CD4-positive, alpha-beta T cell (primary cell): ENCODE data around the gene MAGI1. TPM values are rescaled to one million over a fixed set of nuclear protein-coding genes. Genes with fewer than 3 reads are reported as not detected.

Experiments used
- ATAC-seq: fragments of 200-7000 bp; cut with Tn5 transposase; one replicate; pipeline ENCODE4 v1.10.0; 2022; ENCODE audit warnings: mild to moderate bottlenecking; ENCODE audit not compliant: poor library complexity
- CTCF ChIA-PET: fragments of 350-600 bp; sonication (Branson Sonifier 250); formaldehyde crosslinking; loops from one replicate; lab custom pipeline; 2021; ENCODE audit warnings: antibody characterized with exemption, inconsistent platforms; lab: Charles Lee
- POLR2A ChIA-PET: fragments of 350-600 bp; sonication (Branson Sonifier 250); formaldehyde crosslinking; loops from one replicate; lab custom pipeline; 2021; ENCODE audit warnings: antibody characterized with exemption, inconsistent platforms; lab: Charles Lee
- DNase-seq, 14 experiments: peaks; one replicate each; pipeline ENCODE4 v3.0.0-alpha.2; 2013 to 2020; ENCODE audit warnings: mixed read lengths in 2 of 14
- H3K27ac ChIP-seq, 2 donors: one replicate each; pipeline versions ENCODE4 v1.5.1 to v1.7.0; 2013; ENCODE audit warnings: low read length in 2 of 2, low read depth in 1 of 2, mild to moderate bottlenecking in 1 of 2
- H3K27me3 ChIP-seq, 2 experiments: 1 replicate in 1 of 2; 2 replicates in 1 of 2; pipeline versions ENCODE4 v1.6.1 to v1.7.0; 2013; ENCODE audit warnings: low read length in 2 of 2, control low read depth in 1 of 2, mild to moderate bottlenecking in 1 of 2, moderate library complexity in 1 of 2; ENCODE audit not compliant: insufficient read depth in 2 of 2, control insufficient read depth in 1 of 2
- H3K36me3 ChIP-seq: one replicate; pipeline ENCODE4 v1.6.1; 2013; ENCODE audit warnings: low read length, control low read depth; ENCODE audit not compliant: insufficient read depth
- H3K4me1 ChIP-seq: one replicate; pipeline ENCODE4 v1.6.1; 2013; ENCODE audit warnings: low read length, control low read depth; ENCODE audit not compliant: insufficient read depth
- H3K4me3 ChIP-seq: one replicate; pipeline ENCODE4 v1.5.1; 2013; ENCODE audit warnings: mild to moderate bottlenecking, low read length, moderate library complexity
- H3K9me3 ChIP-seq, 2 experiments: 1 replicate in 1 of 2; 2 replicates in 1 of 2; pipeline versions ENCODE4 v1.6.1 to v1.7.0; 2013; ENCODE audit warnings: low read length in 2 of 2, mild to moderate bottlenecking in 2 of 2, control low read depth in 1 of 2, moderate library complexity in 1 of 2; ENCODE audit not compliant: control insufficient read depth in 1 of 2, insufficient read depth in 1 of 2
- H3K27ac Mint-ChIP-seq: one replicate; pipeline ENCODE4 v1.8.0; 2020; ENCODE audit warnings: mixed read lengths
- H3K27me3 Mint-ChIP-seq: one replicate; pipeline ENCODE4 v1.8.0; 2021; ENCODE audit warnings: mixed read lengths
- H3K36me3 Mint-ChIP-seq: one replicate; pipeline ENCODE4 v1.8.0; 2021; ENCODE audit warnings: low read depth, mixed read lengths
- H3K4me1 Mint-ChIP-seq: one replicate; pipeline ENCODE4 v1.8.0; 2021; ENCODE audit warnings: low read depth, mixed read lengths
- H3K4me3 Mint-ChIP-seq: one replicate; pipeline ENCODE4 v1.8.0; 2020; ENCODE audit warnings: mild to moderate bottlenecking, mixed read lengths
- H3K9me3 Mint-ChIP-seq: one replicate; pipeline ENCODE4 v1.8.0; 2020; ENCODE audit warnings: mixed read lengths
- intact Hi-C, 2 experiments: fragments of 100-400 bp; cut with DNase I in 1 of 2; cut with micrococcal nuclease in 1 of 2; formaldehyde crosslinking; loops; one replicate each; pipeline versions ENCODE4 v1.15.1 to v1.9.0; 2023 to 2025; cut with DNase I, micrococcal nuclease
- total RNA-seq, 174 experiments: library from RNA in 2 of 174; stranded (reverse) in 2 of 174; gene quantifications; one replicate each; pipeline ENCODE4 v1.2.3 and lab custom pipeline; 2021 to 2026
- TF ChIP-seq, protein P1 (sequence below): fragments of 200-600 bp; IDR thresholded peaks from one replicate; pipeline ENCODE4 v1.8.0; 2022; ENCODE audit warnings: antibody characterized with exemption, mild to moderate bottlenecking

MAGI1 gene
- total RNA-seq, 2 experiments from 2014 or later = not detected

DNA sequence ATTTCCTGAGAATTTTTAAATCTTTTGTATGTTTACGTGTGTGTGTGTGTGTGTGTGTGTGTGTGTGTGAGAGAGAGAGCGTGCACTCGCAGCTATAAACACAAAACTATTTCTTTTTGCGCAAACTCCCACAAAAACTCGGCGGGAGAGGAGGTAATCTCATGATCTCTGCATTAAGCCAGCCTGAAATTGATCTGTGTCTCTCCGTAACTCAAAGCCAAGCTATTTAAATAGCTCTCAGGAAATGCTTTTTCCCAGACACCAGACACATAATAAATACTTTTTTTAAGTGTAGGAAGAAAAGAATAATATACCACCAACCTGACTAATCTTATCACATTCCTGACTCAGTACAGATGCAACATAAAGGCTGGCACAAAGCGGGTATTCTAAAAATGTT, 226.8 kb downstream of the MAGI1 start:
- H3K4me3 ChIP-seq = no peak overlapping the region
- Mint-ChIP-seq H3K27me3 (no peaks in the 10 kb centered on the region), H3K36me3 (no peaks in the 10 kb centered on the region), H3K4me1 (no peaks in the 10 kb centered on the region), H3K27ac (no peak overlapping the region), H3K9me3 (peaks cover 7% of the 10 kb centered on the region), H3K4me3 (no peak overlapping the region)
- POLR2A ChIA-PET = no interaction called here
- CTCF ChIA-PET = no interaction called here
- intact Hi-C loops = no loop called here
- ATAC-seq = no peak
- TF ChIP-seq, protein P1, sequence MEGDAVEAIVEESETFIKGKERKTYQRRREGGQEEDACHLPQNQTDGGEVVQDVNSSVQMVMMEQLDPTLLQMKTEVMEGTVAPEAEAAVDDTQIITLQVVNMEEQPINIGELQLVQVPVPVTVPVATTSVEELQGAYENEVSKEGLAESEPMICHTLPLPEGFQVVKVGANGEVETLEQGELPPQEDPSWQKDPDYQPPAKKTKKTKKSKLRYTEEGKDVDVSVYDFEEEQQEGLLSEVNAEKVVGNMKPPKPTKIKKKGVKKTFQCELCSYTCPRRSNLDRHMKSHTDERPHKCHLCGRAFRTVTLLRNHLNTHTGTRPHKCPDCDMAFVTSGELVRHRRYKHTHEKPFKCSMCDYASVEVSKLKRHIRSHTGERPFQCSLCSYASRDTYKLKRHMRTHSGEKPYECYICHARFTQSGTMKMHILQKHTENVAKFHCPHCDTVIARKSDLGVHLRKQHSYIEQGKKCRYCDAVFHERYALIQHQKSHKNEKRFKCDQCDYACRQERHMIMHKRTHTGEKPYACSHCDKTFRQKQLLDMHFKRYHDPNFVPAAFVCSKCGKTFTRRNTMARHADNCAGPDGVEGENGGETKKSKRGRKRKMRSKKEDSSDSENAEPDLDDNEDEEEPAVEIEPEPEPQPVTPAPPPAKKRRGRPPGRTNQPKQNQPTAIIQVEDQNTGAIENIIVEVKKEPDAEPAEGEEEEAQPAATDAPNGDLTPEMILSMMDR = no peak
- no peak for DNase-seq
- no peaks in the 10 kb centered on the region for H3K27me3 ChIP-seq
- no peak overlapping the region for H3K27ac ChIP-seq
- no peaks in the 10 kb centered on the region for H3K4me1 ChIP-seq
- H3K9me3 ChIP-seq = no peaks in the 10 kb centered on the region
- no peaks in the 10 kb centered on the region for H3K36me3 ChIP-seq

DNA sequence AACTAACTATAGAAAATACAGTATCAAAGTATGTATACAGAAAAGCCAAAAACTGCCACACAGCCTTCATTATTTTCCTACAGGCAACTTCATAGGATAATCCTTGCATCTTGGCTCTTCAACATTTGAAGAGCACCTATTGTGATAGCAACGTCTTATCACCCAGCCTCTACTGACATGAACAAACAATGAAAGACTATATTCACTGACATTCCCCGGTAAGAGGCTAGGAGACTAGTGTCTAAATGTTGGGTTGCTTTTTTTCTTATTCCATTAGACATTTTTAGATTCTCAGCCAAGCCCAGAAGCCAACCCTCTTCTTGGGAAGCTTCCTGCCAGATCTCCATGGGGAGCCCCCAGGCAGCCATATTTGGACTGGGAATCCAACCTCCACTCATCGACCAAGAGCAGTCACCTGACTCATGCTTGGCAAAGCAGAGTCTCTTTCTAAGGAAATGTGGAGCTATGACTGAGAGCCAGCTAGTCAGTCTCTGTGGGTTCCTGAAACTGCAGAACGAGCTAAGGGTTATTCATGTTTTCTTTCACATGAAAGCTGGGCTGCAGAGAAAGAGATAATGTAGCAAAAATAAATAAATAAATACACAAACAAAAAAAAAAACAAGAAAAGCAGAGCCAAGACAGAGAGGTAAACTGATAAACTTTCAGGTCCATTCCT, 227.5 kb downstream of the MAGI1 start:
- Histone ChIP-seq H3K36me3 (no peaks in the 10 kb centered on the region), H3K4me3 (no peak overlapping the region), H3K27ac (no peak overlapping the region), H3K27me3 (no peaks in the 10 kb centered on the region), H3K4me1 (no peaks in the 10 kb centered on the region), H3K9me3 (no peaks in the 10 kb centered on the region)
- Mint-ChIP-seq H3K4me3 (no peak overlapping the region), H3K36me3 (no peaks in the 10 kb centered on the region), H3K27ac (no peak overlapping the region), H3K4me1 (no peaks in the 10 kb centered on the region), H3K9me3 (peaks cover 7% of the 10 kb centered on the region), H3K27me3 (no peaks in the 10 kb centered on the region)
- ChIA-PET CTCF (no interaction called here), POLR2A (interaction anchor here (0.7 kb wide), 1 partner anchor 565 kb away, joined by 3 read pairs; no protein-coding TSS in a partner anchor)
- intact Hi-C loops = no loop called here
- TF ChIP-seq, protein P1 = no peak
- no peak for ATAC-seq
- no peak for DNase-seq

DNA sequence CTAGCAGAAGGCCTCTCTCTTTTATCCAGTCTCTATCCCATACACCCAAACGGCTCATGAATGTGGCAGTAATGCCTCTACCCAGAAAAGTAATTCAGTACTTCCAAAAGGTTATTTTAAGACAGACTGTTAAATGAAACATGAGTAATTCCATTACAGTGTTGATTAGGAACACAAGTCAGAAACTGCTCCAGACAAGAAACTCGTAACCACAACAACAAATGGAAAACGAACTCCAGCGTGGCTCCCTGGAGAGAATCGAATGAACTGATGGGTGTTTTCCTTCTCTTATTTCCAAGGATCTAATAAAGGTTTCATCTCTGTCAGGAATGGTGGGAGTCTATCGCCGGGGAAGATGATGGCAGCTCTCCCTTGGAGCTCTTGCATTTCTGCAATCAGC, 228.4 kb downstream of the MAGI1 start:
- ChIA-PET POLR2A (no interaction called here), CTCF (no interaction called here)
- Histone ChIP-seq H3K4me1 (no peaks in the 10 kb centered on the region), H3K27me3 (no peaks in the 10 kb centered on the region), H3K36me3 (no peaks in the 10 kb centered on the region), H3K4me3 (no peak overlapping the region), H3K27ac (no peak overlapping the region), H3K9me3 (no peaks in the 10 kb centered on the region)
- H3K27me3 Mint-ChIP-seq = no peaks in the 10 kb centered on the region
- no peaks in the 10 kb centered on the region for H3K36me3 Mint-ChIP-seq
- intact Hi-C loops = no loop called here
- TF ChIP-seq, protein P1 = no peak
- ATAC-seq (no peak), DNase-seq (no peak)
- no peaks in the 10 kb centered on the region for H3K4me1 Mint-ChIP-seq
- H3K9me3 Mint-ChIP-seq = peaks cover 11% of the 10 kb centered on the region
- H3K27ac Mint-ChIP-seq = no peak overlapping the region
- no peak overlapping the region for H3K4me3 Mint-ChIP-seq
